ENCODE data around the gene NCOA3.
"Not testable (repeated sequence)": the region's sequence is repeated elsewhere in the genome, so short reads cannot be mapped to it uniquely, and the experiment has no call there.

NCOA3 gene

DNA sequence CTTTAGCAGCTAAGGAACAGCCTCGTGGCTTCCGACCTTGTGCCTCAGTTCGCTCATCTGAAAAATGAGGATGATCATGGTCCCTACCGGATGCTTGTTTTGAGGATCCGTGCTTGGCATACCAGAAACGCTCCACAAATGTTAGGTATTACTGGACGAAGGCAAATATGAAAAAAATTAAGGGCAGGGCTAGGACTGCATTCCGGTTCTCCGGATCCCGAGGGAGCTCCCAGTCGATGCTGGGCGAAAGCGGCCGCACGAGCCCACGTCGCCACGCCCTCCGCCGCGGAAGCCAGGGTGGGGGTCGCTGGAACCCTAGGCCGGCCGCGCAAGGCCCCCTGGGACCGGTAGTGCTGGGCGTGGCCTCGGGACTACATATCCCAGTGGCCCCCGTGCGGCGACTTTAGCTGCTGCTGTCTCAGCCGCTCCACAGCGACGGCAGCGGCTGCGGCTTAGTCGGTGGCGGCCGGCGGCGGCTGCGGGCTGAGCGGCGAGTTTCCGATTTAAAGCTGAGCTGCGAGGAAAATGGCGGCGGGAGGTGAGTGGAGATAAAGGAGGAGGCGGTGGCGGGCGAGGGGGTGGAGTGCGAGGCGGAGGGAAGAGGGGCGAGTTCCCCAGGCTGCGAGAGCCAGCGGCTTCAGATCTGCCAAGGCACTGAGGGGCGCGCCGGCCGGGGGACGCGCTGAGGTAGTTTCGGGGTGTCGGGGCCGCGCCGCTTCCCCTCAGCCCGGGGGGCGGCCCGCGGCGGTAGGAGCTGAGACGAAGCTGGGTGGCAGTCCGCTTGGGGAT, at the start of gene NCOA3:
TSS of gene NCOA3 (plus strand) at position 406 of the 789 bp plus-strand sequence. CDS start 120,361 bp downstream, outside the sequence.
- DNase-seq: peak; percentile 95

DNA sequence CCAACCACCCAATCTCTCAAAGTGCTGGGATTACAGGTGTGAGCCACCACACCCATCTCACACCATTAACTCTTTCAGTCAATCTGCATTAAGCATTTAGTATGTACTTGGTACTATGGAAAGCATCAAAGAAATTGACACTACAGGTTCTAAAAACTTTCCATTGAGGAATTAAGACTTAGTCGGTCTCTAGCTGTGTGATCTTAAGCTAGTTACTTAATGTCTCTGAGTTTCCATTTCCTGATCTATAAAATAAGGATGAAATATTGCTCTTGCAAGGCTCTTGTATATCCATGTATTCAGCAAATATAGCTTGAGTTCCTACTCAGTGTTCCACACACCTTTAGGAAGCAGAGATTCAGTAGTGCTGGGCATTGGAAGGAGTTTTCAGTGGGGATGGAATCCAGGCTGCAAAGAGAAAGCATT, 48.9 kb upstream of the NCOA3 start:
- no peak for DNase-seq

- DNase-seq: no peak
Measured at GRCh38 chr20:47453167-47453782, 48.4 kb upstream of the NCOA3 start.

DNA sequence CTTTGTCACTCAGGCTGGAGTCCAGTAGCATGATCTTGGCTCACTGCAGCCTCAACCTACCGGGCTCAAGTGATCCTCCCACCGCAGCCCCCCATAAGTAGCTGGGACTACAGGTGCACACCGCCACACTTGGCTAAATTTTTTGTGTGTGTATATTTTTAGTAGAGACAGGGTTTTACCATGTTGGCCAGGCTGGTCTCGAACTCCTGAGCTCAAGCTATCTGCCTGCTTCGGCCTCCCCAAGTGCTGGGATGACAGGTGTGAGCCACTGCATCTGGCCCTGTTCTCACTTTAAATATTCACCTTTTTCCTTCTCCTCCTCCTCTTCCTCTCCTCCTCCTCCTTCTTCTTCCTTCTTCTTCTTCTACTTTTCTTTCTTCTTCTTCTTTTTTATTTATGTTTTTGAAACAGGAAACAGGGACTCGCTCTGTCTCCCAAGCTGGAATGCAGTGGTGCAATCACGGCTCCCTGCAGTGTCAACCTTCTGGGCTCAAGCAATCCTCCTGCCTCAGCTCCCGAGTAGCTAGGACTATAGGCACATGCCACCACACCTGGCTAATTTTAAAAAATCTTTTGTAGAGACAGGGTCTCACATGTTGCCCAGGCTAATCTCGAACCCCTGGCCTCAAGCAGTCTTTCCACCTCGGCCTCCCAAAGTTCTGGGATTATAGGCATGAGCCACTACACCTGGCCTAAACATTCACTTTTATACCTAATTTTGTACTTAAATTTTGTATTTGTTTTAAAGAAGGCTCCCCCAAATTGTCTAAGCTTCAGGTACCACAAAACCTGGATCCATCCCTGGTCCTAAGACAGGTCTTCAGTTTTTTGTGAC, 47.2 kb upstream of the NCOA3 start:
- DNase-seq: no peak

- DNase-seq: no peak
Measured at GRCh38 chr20:47455133-47456040, 46.3 kb upstream of the NCOA3 start.

GRCh38 chr20:47456041-47456537, 45.6 kb upstream of the NCOA3 start:
- DNase-seq: no peak

GRCh38 chr20:47456952-47457724, 44.5 kb upstream of the NCOA3 start:
- no peak for DNase-seq

GRCh38 chr20:47458280-47459050, 43.2 kb upstream of the NCOA3 start:
- not testable (repeated sequence) for DNase-seq

- no peak for DNase-seq
Measured at GRCh38 chr20:47459344-47460073, 42.2 kb upstream of the NCOA3 start.

DNA sequence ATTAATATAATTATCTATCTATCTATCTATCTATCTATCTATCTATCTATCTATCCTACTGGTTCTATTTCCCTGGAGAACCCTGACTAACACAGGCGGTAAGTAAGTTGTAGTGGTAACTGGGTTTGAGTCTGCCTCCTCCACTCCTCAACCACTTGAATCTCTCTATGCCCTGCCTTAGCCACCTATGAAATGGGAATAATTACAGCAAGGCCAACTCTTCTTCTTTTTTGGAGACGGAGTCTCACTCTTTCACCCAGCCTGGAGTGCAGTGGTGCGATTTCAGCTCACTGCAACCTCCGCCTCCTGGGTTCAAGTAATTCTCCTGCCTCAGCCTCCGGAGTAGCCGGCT, 41.0 kb upstream of the NCOA3 start:
- not testable (repeated sequence) for DNase-seq

DNA sequence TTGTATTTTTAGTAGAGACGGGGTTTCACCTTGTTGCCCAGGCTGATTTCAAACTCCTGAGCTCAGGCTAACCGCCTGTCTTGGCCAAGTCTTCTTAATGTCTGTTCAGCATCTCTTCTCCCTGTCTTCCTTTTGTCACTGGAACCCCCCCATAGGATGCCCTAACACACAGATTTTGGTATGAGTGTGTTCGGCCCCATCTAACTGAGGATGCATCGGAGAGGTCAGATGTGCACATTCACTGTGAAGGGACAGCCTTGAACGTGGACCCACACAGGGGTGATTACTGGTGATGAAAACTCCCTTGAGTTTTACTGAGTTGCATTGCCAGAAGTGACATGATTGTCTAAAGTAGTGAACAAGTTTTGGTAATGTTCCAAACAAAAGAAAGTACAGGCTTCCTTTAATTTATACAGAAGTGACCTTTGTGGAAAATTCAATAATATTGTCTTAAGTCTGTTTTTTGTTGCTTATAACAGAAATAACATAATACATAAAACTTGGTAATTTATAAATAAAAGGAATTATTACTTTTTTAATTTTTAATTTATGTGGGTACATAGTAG, 40.5 kb upstream of the NCOA3 start:
- DNase-seq: no peak

- not testable (repeated sequence) for DNase-seq
Measured at GRCh38 chr20:47461906-47462305, 39.8 kb upstream of the NCOA3 start.

DNA sequence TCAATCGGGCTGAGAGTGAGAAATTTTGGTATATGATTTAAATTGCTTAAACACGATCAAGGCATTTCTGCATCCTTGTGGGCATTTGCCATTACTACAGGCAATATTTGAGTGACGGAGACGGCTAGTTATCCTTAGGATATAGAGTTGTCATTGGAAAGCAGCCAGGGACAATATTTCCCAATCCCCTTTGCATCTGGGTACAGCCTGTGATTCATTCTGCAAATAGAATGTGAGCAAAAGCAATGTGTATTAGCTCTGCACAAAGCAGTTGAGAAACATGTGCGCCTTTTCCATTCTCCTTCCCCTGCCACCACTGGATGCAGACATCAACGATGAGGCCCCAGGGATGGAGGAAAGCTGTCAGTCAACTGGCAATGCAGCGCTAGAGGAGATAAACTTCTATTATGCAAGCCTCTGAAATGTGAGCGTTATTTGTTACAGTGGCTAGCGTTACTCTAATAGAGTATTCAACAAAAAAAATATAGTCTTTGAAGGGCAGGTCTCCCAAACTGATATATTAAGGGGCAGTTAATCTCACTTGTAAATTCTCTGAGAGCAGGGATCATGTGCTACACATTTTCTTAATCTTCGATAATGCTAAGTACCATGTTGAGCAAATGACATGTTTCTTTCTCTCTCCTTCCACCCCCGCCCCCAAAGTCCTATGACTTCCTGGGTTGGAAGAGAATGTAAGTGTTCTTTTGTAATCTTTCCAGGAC, 37.1 kb upstream of the NCOA3 start:
- DNase-seq: peak; percentile 73

DNA sequence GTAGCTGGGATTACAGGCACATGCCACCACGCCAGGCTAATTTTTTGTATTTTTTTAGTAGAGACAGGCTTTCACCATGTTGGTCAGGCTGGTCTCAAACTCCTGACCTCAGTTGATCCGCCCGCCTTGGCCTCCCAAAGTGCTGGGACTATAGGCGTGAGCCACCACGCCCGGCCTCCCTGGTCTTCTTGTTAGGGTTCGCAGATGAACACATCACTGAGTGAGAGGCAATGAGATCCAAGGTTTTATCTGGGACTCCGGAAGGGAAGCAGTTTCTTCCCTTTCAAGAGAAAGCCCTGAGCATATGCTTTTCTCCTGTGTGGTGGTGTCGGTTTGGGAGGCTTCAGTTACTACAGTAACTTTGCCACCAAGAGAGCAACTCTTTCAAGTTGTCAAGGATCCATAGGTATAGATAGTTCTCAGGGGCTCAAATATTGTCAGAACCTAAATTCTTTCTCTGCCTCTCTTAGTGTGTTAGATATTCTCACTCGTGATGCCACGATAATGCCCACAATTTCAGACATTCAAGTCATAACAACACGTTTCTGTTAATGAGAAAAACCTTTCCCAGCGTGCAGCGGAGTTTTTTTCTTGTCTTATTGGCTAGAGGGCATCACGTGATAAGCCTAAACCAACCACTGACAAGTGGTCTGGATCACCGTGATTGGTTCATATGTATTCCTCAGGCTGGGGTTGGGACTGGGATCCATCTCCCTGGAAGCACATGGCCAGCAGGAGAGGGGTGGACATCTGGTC, 36.2 kb upstream of the NCOA3 start:
- DNase-seq: no peak

DNA sequence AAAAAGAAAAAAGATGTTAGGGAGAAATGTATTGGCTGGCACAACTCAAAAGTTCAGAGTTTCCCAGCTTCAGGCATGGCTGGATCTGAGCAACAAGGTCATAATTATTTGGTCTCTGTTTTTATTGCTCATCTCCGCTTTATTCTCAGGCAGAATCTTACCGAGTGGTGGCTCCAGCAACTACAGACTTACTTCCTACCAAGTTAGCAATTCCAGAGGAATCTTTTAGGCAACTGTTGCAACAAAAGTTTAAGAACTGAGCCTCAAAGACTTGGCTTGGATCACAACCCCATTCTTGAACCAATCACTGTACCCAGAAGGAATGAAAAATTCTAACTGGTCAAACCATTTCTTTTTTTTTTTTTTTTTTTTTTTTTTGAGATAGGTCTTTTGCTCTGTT, 35.5 kb upstream of the NCOA3 start:
- no peak for DNase-seq

GRCh38 chr20:47466704-47467459, 34.8 kb upstream of the NCOA3 start:
- DNase-seq: no peak

DNA sequence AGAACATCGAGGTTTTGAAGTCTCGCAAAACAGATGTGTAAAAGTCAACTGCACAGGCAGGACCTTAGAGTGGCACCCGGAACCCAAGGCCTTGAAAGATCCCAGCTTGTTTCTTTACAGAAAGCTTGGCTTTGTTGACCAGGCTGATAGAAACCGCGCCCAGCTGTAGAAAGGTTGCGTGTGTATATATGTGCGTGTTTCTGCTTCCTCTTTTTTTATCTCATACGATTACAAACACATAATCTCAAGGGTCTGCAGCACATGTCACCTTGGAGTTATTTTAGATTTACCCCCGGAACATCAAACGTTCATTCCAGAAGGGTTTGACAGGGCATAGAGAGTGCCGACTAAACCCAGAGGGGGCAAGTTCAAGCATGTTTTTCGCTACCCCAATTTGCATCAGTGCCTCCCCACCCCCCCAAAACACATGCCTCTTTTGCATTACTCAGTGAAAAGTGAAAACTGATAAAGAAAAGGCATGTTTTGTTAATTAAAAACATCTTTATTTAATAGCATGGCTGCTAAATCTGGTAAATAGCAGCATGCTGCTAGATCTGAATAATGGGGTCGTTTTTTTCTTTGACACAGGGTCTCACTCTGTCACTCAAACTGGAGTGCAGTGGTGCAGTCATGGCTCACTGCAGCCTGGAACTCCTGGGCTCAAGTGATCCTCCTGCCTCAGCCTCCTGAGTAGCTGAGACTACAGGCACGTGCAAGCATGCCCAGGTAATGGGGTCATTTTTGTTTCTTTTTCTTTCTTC, 33.2 kb upstream of the NCOA3 start:
- DNase-seq: no peak
